ENCODE results near the gene KCNH3. TPM values are rescaled to one million over a fixed set of nuclear protein-coding genes. Genes with fewer than 3 reads are reported as not detected.

KCNH3 gene
- total RNA-seq, 2 experiments from 2014 or later: 0.57 to 0.91 TPM

GRCh38 chr12:49552014-49552413 lies 13.2 kb downstream of the KCNH3 start:
- DNase-seq: no peak
- no peaks in the 10 kb centered on the region for H3K9me3 Mint-ChIP-seq
- peaks cover 8% of the 10 kb centered on the region for H3K4me1 Mint-ChIP-seq (ENCODE audit: low read depth)
- H3K4me3 Mint-ChIP-seq: no peak overlapping the region
- peaks cover 1% of the 10 kb centered on the region for H3K36me3 Mint-ChIP-seq (ENCODE audit: low read depth)
- peaks cover 3% of the 10 kb centered on the region for H3K27me3 Mint-ChIP-seq (ENCODE audit: low read depth)
- CTCF ChIA-PET: interaction anchor here (1.1 to 4.5 kb wide), 6 partner anchors 12 to 193 kb away, joined by 3 to 23 read pairs (median 4); partner anchors contain the start of gene MCRS1
- intact Hi-C loops (cut with micrococcal nuclease): no loop called here
- no peak overlapping the region for H3K27ac Mint-ChIP-seq

GRCh38 chr12:49552425-49552824 lies 13.6 kb downstream of the KCNH3 start:
- Mint-ChIP-seq H3K9me3 (no peaks in the 10 kb centered on the region), H3K4me3 (no peak overlapping the region), H3K27ac (no peak overlapping the region), H3K36me3 (ENCODE audit: low read depth) (peaks cover 1% of the 10 kb centered on the region), H3K27me3 (ENCODE audit: low read depth) (peaks cover 3% of the 10 kb centered on the region), H3K4me1 (ENCODE audit: low read depth) (peaks cover 8% of the 10 kb centered on the region)
- no peak for DNase-seq
- intact Hi-C loops (cut with micrococcal nuclease): no loop called here
- CTCF ChIA-PET: interaction anchor here (0.6 to 4.5 kb wide), 13 partner anchors 8 to 295 kb away, joined by 3 to 23 read pairs (median 4); partner anchors contain the start of gene MCRS1

DNA sequence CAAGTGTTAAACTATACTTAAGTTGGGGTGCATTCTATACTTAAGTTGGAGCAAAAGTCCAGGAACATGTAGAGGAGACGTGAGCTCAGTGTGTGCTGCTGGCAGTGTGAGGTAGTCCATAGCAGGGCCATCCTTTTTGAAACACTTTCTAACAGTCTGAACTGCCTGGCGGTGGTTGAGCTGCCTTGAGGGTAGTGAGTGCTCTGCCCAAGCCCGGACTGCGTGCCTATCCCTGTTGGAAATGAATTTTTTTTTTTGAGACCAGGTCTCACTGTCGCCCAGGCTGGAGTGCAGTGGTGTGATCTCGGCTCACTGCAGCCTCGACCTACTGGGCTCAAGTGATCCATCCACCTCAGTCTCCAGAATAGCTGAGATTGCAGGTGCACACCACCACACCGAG lies 14.1 kb downstream of the KCNH3 start:
- H3K4me1 Mint-ChIP-seq (ENCODE audit: low read depth): peaks cover 8% of the 10 kb centered on the region
- DNase-seq: no peak
- intact Hi-C loops (cut with micrococcal nuclease): loop anchor here (1.0 kb wide), 4 partner anchors 28 to 225 kb away; partner anchors contain the start of genes FMNL3 and PRPF40B
- CTCF ChIA-PET: interaction anchor here (0.6 to 4.5 kb wide), 16 partner anchors 9 to 295 kb away, joined by 3 to 23 read pairs (median 4); partner anchors contain the start of gene PRPH
- peaks cover 3% of the 10 kb centered on the region for H3K27me3 Mint-ChIP-seq (ENCODE audit: low read depth)
- H3K36me3 Mint-ChIP-seq (ENCODE audit: low read depth): peaks cover 1% of the 10 kb centered on the region
- H3K9me3 Mint-ChIP-seq: no peaks in the 10 kb centered on the region
- no peak overlapping the region for H3K27ac Mint-ChIP-seq
- no peak overlapping the region for H3K4me3 Mint-ChIP-seq

GRCh38 chr12:49553512-49554088 lies 14.8 kb downstream of the KCNH3 start:
- Mint-ChIP-seq H3K27ac (no peak overlapping the region), H3K27me3 (ENCODE audit: low read depth) (no peaks in the 10 kb centered on the region), H3K9me3 (no peaks in the 10 kb centered on the region), H3K4me3 (no peak overlapping the region), H3K4me1 (ENCODE audit: low read depth) (peaks cover 4% of the 10 kb centered on the region), H3K36me3 (ENCODE audit: low read depth) (peaks cover 3% of the 10 kb centered on the region)
- CTCF ChIA-PET: interaction anchor here (0.8 to 4.5 kb wide), 16 partner anchors 9 to 296 kb away, joined by 3 to 23 read pairs (median 4); partner anchors contain the start of genes PRPF40B and PRPH
- peak; percentile 29 for DNase-seq
- intact Hi-C loops (cut with micrococcal nuclease): loop anchor here (1.0 kb wide), 4 partner anchors 28 to 225 kb away; partner anchors contain the start of genes FMNL3 and PRPF40B

DNA sequence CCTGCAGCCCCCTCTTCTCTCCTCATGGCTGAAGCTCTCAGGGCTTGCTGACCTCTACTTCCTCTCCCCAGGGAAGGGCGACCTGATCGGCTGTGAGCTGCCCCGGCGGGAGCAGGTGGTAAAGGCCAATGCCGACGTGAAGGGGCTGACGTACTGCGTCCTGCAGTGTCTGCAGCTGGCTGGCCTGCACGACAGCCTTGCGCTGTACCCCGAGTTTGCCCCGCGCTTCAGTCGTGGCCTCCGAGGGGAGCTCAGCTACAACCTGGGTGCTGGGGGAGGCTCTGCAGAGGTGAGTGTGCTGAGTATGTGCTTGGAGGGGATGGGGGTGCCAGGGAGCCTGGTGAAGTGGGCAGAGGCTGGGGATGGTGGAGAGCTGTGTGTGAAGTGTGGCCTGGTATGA lies 15.4 kb downstream of the KCNH3 start:
- H3K9me3 Mint-ChIP-seq: no peaks in the 10 kb centered on the region
- H3K36me3 Mint-ChIP-seq (ENCODE audit: low read depth): peaks cover 5% of the 10 kb centered on the region
- no peak overlapping the region for H3K4me3 Mint-ChIP-seq
- no peaks in the 10 kb centered on the region for H3K4me1 Mint-ChIP-seq (ENCODE audit: low read depth)
- H3K27me3 Mint-ChIP-seq (ENCODE audit: low read depth): no peaks in the 10 kb centered on the region
- no peak overlapping the region for H3K27ac Mint-ChIP-seq
- CTCF ChIA-PET: interaction anchor here (0.8 to 4.5 kb wide), 12 partner anchors 9 to 286 kb away, joined by 3 to 23 read pairs (median 4); partner anchors contain the start of genes PRPF40B and PRPH
- no peak for DNase-seq
- intact Hi-C loops (cut with micrococcal nuclease): no loop called here

DNA sequence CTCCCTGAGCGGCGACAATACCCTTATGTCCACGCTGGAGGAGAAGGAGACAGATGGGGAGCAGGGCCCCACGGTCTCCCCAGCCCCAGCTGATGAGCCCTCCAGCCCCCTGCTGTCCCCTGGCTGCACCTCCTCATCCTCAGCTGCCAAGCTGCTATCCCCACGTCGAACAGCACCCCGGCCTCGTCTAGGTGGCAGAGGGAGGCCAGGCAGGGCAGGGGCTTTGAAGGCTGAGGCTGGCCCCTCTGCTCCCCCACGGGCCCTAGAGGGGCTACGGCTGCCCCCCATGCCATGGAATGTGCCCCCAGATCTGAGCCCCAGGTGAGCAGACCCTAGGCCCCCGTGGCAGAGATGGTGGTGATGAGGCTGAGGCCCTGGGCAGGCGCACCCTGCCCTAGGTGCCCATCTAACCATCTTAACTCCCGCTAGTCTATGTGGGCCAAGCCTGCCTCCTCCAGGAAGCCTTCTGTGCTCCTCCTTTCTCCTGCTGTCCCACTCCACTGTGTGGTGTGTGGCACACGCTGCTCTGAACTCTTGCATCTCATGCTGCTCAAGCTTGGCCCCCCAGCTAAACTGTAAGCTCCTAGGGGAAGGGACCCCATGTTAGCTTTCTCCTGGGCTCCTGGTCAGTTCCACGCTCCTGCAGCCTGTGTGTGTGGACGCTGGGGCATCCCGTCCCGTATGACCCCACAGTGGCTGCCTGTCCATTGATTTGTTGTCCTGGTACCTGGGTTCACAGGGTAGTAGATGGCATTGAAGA lies 17.0 kb downstream of the KCNH3 start:
- intact Hi-C loops (cut with micrococcal nuclease): no loop called here
- Mint-ChIP-seq H3K4me3 (no peak overlapping the region), H3K9me3 (no peaks in the 10 kb centered on the region), H3K4me1 (ENCODE audit: low read depth) (peaks cover 2% of the 10 kb centered on the region), H3K27me3 (ENCODE audit: low read depth) (no peaks in the 10 kb centered on the region), H3K27ac (no peak overlapping the region), H3K36me3 (ENCODE audit: low read depth) (peaks cover 13% of the 10 kb centered on the region)
- CTCF ChIA-PET: interaction anchor here (1.1 to 4.5 kb wide), 2 partner anchors 80 to 197 kb away, joined by 3 to 23 read pairs; no protein-coding TSS in a partner anchor
- no peak for DNase-seq

GRCh38 chr12:49556391-49557186 lies 17.8 kb downstream of the KCNH3 start:
- CTCF ChIA-PET: interaction anchor here (0.5 to 1.1 kb wide), 2 partner anchors 10 to 80 kb away, joined by 3 read pairs; no protein-coding TSS in a partner anchor
- Mint-ChIP-seq H3K27ac (no peak overlapping the region), H3K4me3 (no peak overlapping the region), H3K9me3 (no peaks in the 10 kb centered on the region), H3K27me3 (ENCODE audit: low read depth) (no peaks in the 10 kb centered on the region), H3K36me3 (ENCODE audit: low read depth) (peaks cover 15% of the 10 kb centered on the region), H3K4me1 (ENCODE audit: low read depth) (peaks cover 5% of the 10 kb centered on the region)
- intact Hi-C loops (cut with micrococcal nuclease): no loop called here
- DNase-seq: no peak

- DNase-seq: no peak
Observed at GRCh38 chr12:49557187-49557916, 18.5 kb downstream of the KCNH3 start.

GRCh38 chr12:49557917-49558215 lies 19.0 kb downstream of the KCNH3 start:
- Mint-ChIP-seq H3K36me3 (ENCODE audit: low read depth) (peaks cover 22% of the 10 kb centered on the region), H3K4me3 (no peak overlapping the region)
- CTCF ChIA-PET: no interaction called here

More at GRCh38 chr12:49557187-49557916, 18.5 kb downstream of the KCNH3 start:
- Mint-ChIP-seq H3K27me3 (ENCODE audit: low read depth) (no peaks in the 10 kb centered on the region), H3K4me3 (no peak overlapping the region), H3K4me1 (ENCODE audit: low read depth) (peaks cover 5% of the 10 kb centered on the region), H3K27ac (no peak overlapping the region), H3K36me3 (ENCODE audit: low read depth) (peaks cover 20% of the 10 kb centered on the region), H3K9me3 (no peaks in the 10 kb centered on the region)
- CTCF ChIA-PET: interaction anchor here (0.5 to 1.1 kb wide), 2 partner anchors 10 to 79 kb away, joined by 3 read pairs; no protein-coding TSS in a partner anchor
- intact Hi-C loops (cut with micrococcal nuclease): no loop called here

DNA sequence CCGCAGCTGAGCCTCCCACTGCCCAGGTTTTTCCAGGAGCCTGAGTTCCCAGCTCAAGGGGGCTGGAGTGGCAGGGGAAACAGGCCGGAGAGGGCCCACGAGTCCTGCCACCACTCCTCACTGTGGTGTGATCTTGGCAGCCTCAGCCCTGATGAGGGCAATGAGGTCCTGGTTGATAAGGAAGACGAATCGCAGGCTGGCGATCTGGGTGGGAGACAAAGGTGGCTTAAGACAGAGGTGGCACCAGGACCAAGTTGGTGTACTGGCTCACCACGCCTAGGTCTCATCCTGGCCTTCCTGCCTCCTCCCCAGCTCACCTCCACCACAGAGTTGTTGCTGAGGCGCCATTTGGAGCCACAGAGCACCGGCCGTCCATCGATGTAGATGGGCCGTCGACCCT lies 19.7 kb downstream of the KCNH3 start:
- CTCF ChIA-PET: no interaction called here
- intact Hi-C loops (cut with micrococcal nuclease): no loop called here
- no peaks in the 10 kb centered on the region for H3K9me3 Mint-ChIP-seq
- peaks cover 5% of the 10 kb centered on the region for H3K4me1 Mint-ChIP-seq (ENCODE audit: low read depth)
- no peak for DNase-seq
- H3K4me3 Mint-ChIP-seq: no peak overlapping the region
- H3K27me3 Mint-ChIP-seq (ENCODE audit: low read depth): no peaks in the 10 kb centered on the region
- H3K36me3 Mint-ChIP-seq (ENCODE audit: low read depth): peaks cover 22% of the 10 kb centered on the region
- no peak overlapping the region for H3K27ac Mint-ChIP-seq

More at GRCh38 chr12:49557917-49558215, 19.0 kb downstream of the KCNH3 start:
- no peak for DNase-seq
- Mint-ChIP-seq H3K9me3 (no peaks in the 10 kb centered on the region), H3K4me1 (ENCODE audit: low read depth) (peaks cover 5% of the 10 kb centered on the region), H3K27ac (no peak overlapping the region), H3K27me3 (ENCODE audit: low read depth) (no peaks in the 10 kb centered on the region)
- intact Hi-C loops (cut with micrococcal nuclease): no loop called here

DNA sequence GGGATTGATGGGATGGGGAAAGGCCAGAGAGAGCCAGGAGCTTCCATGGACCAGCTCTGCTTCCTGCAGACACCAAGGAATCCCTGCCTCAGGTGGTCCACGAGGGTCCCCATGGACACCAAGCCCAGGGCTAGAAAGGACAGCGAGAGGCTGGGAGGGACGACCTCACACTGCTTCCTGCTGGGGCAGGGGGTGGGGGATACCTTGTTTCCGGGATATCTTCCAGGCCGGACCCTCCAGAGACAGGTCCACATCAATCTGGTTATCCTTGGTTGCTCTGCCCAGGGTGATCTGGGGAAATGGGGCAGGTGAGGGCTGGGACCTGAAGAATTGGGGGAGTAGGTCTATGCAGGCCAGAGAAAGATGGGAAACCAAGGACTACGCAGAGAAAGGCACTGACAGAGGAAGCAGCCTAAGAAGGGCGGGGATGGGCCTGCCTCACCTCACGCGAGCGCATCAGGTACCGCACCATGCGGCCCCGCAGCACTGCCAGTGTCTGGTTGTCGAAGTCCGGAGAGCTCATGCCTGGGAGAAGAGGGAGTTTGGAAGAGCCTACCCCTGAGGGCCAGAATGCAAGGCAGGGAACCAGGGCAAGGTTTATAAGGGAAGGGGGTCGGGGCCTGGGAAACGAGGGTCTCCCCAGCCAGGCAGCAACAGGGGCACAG lies 20.3 kb downstream of the KCNH3 start:
- intact Hi-C loops (cut with micrococcal nuclease): no loop called here

More for the DNA sequence above, 20.3 kb downstream of the KCNH3 start:
- H3K36me3 Mint-ChIP-seq (ENCODE audit: low read depth): peaks cover 28% of the 10 kb centered on the region
- no peaks in the 10 kb centered on the region for H3K9me3 Mint-ChIP-seq
- H3K27me3 Mint-ChIP-seq (ENCODE audit: low read depth): no peaks in the 10 kb centered on the region
- no peak overlapping the region for H3K27ac Mint-ChIP-seq
- H3K4me1 Mint-ChIP-seq (ENCODE audit: low read depth): peaks cover 5% of the 10 kb centered on the region
- no peak for DNase-seq
- no peak overlapping the region for H3K4me3 Mint-ChIP-seq
- CTCF ChIA-PET: interaction anchor here (0.9 kb wide), 1 partner anchor 8 kb away, joined by 3 read pairs; no protein-coding TSS in a partner anchor
